HG02798 (cell line): Measurements from ENCODE around the gene CDH13.
A peak's percentile ranks its signal among the peaks of the same experiment; 100 is the strongest.

Experiments used
- ATAC-seq: cut with Tn5 transposase; IDR thresholded peaks from one replicate; pipeline ENCODE4 v1.9.1; 2021; ENCODE audit warnings: mild to moderate bottlenecking; ENCODE audit not compliant: unreplicated experiment, poor library complexity

CDH13 gene

DNA sequence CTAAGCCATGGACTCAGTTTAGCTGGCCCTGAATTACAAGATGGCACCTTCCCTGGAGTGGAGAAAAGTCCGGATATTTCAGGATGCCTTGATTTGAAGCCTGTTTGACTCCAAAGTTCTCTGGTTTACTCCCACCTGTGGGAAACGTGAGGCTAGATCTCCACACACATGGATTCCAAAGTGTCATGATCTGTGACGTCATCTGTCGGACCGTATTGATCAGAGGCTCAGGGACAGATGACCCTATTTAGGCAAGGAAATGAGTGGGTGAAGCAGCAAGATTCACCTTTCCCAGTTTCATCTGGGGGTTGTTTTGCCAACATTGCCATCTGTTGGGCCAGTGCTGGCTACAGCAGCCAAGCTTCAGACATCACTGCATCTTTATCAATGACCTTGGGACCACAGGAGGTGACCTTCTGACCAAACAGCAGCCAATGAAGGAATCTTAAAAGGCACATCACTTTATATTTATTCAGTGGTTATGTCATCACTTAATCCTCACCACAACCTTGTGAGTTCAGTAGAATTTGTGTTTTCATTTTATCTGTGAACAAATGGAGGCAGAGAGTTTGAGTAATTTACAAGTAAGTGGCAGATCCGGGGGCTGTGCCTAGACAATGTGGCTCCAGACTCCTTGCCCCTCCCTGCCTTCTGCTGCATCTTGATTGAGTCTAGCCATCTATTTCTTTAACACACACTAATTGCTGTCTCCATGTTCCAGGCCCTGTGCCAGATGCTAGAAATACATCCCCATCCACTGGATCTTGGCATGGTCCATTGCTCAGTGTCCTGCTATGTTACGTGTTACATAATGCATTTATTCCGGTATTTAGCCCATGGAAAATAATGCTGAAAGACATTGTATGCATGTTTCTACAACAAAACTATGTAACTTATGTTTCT, 1.5 kb upstream of the CDH13 start:
- no peak for ATAC-seq

DNA sequence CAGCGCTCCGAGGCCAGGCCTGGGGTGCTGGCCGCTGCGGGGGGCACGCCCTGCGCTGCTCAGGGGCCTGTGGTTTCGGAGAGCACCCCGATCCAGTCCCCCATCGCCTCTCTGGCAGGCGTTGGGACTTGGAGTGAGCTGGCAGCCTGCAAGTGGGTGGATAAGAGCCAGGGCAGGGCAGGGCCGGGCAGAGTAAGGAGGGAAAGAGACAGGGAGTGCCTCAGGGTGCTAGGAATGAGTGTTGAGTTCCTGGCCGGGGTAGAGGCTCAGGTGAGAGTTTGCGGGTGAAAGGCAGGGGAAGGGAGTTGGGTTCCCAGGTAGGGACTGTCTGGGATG, 1.3 kb downstream of the CDH13 start:
- ATAC-seq, result no peak

DNA sequence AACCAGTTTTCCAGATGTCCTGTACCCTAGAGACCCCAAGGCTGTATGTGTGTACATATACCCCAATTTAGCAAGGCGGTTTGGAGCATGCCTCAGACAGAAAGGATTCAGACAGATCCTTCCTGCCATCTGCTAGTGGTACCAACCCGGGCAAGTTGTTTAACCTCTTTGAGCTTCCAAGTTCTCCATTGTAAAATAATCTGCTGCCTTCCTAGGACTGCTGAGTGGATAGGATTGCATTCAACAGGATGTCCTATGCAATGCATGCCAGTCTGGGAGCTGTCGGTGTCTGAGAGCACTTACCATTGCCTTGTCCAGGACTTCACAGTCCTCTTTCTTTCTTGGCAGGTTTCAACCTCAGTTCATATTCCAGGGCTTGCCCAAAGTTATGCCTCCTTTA, 1.9 kb downstream of the CDH13 start:
- ATAC-seq, result no peak

DNA sequence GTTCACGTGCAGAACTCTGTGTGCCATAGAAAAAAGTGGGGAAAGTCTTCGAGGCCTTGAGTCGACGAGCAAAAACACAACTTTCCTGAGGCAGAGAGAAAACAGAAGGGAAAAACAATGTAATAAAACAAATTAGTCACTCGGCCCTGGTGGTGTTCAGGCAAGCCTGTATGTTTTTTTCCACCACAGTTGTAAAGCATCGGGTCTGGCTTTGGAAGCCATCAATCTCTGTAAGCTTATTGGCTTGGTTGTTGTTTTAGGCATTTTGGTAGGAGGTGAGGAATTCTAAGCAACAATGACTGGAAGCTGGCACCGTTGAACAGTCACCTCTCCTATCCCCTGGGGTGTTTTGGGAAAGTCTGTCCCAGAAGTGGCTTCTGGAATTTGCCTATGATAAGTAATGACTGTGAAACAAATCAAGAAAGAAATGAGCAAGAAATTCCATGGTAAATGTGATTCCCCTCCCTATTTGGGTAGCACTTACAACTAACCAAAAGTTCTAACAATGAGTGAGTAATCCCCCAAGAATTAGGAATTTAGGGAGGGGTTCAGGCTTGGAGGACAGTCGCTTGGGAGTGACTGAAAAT, 2.8 kb downstream of the CDH13 start:
- no peak for ATAC-seq

DNA sequence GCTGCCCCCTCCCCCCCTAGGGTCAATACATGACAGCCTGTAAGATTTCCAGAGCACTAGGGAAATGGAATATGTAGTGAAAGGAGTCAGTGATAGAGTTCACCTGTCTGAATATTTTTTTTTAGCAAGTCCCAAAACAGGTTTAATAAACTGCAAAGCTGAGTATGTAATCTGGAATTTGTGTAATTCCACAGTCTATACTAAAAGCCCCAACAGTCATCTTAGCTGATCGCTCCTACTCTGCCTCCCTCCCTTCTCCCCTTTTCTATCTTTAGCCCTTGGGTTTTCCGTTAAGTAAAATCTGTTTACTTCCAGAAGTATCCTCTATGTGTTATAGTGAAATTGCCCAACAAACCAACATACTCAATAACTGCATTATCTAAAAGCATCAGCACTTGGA, 3.5 kb downstream of the CDH13 start:
- no peak for ATAC-seq

DNA sequence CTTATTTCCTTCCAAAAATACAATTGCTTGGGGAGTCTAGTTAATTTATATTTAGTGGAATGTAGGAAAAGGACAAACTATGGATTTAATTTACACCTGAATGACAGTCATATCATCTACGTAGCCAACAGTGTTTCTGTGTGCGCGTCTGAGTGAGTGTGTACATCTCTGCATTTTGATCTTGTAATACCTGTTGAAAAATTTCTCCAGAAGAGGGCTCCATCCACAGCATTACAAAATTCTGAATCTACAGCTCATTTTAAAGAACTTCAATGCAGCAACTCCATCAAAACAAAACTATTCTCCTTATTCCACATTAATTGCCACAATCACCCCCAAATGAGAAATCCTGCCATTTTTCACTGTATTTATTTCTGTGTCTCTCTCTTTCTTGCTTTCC, 3.9 kb downstream of the CDH13 start:
- no peak for ATAC-seq

DNA sequence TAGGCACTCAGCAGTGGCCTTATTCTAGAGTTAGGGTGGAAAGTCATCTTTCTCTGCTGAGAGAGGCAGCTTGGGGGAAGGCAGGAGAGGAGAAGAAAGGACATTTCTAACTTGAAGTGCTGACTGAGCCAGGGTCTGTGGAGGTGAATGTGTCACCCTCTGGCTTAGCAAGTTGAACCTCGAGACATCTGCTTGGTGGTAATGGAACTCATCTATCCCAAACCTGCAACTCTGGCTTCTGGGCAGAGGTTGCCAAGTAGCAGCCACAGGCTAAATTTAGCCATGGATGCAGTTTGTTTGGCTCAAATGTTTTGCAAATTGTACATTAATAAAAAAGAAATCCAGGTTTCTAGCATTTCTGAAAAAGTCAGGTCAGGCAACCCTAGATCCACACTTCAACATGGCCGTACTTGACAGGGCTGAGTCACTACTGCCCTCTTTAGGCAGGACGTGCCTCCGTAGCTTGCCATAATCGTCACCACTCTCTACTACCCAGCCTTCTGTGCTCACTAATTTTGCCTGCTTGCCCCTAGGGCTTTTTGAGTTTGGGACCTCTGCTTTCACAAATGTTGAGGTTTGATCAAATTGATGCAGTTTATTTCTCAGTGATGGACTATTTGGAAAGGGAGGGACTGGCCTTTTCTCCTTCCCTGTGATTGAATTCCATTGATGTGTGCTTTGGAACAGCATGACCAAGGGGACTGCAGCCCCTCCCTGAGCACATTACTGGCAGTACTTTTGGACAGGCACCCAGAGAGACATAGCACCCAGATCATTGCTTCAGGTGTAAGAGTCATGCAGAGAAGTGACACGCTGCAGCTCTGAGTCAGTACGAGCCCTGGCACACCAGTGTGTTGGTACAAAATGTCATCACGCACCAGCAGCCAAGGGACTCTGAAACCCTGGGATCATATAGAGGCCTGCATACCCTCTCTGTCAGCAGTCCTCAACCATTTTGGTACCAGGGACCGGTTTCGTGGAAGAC, 5.2 kb downstream of the CDH13 start:
- no peak for ATAC-seq

DNA sequence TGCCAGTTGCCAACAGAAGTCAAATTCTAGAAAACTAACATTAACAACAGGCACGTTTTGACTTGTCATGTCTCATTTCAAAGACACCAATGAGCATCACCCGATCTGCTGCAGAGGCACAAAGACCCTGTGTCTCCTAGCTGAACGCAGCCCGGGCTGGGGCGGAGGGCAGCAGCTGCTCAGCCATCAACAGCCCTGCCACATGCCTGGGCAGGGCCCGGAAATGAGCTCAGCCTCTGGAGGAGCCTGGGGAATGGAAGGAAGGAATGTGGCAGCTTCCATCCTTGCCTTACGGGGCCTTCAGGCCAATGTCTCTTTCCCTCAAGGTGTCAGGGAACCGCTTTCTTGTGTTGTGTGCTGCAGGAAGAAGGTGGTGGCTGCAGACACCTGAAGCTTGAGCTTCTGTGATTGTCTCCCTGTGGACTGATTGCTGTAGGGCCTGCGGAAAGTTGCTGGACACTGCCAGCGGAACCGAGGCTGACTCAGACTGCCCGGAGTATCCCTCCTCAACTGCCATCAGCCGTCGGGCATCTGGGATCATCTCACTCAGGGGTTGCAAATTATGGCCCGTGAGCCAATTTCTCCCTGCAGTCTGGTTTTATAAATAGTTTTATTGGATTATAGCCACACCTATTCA, 7.3 kb downstream of the CDH13 start:
- no peak for ATAC-seq

DNA sequence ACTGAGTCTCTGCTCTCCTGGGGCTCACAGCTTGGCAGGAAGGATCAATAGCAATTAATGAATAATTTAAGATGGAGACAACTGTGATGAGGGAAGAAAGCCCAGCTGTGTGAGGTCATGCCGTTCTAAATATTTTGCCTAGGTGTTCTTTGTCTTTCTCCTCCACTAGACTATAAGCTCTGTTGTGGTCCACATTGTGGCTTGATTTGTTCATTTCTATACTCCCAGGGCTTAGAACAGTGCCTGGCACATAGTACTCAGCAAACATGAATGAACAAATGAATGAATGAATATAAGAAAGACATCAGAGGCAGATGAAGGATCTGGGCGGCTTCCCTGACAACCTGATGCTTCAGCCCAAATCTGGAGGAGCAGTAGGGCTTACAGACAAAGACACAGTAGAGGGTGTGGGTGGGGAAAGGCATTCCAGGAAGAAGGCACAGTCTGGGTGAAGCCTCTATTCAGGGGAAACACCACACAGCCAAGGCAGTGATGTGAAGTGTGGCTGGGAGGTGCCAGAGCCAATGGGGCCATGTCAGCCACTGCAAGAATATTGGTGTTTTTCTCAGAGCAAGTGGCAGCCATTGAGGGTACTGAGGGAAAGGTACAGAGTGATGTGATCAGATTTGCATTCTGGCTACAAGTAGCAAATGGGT, 8.3 kb downstream of the CDH13 start:
- no peak for ATAC-seq

DNA sequence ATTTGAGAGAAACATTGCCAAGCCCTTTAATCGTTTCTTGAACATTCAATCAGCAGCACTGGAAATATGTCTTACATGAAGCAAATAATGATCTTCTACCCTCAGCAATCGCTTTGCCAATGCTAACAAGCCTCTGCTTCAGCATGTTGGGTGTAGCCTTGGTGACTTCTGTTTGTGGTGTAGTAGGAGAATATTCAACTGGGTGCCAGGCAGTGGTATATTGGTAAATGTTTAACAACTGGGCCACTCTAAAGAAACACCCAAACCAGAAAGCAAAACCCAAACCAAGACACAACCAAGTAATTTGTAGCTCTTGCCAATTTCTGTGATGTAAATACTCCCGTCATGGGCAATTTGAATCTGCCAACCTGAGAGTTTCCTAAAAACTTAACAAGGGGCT, 9.7 kb downstream of the CDH13 start:
- ATAC-seq, result no peak

DNA sequence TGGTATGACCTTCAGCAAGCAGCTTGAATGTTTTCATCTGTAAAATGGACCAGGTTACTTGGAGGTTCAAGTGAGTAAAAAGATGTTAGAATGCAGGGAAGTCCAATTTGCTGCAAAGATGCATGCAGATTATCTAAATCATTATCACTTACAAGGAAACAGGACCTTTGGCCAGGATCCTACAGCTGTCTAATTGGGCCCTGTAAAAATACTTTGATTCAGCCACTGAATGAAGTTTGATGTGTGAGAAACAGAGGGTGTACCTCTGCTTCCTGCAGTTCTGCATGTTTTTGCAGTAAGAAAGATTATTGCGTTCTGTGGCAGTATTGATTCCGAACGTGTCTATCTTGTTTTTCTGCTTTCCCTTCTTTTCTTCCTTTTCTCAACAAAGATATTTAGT, 10.2 kb downstream of the CDH13 start:
- no peak for ATAC-seq

DNA sequence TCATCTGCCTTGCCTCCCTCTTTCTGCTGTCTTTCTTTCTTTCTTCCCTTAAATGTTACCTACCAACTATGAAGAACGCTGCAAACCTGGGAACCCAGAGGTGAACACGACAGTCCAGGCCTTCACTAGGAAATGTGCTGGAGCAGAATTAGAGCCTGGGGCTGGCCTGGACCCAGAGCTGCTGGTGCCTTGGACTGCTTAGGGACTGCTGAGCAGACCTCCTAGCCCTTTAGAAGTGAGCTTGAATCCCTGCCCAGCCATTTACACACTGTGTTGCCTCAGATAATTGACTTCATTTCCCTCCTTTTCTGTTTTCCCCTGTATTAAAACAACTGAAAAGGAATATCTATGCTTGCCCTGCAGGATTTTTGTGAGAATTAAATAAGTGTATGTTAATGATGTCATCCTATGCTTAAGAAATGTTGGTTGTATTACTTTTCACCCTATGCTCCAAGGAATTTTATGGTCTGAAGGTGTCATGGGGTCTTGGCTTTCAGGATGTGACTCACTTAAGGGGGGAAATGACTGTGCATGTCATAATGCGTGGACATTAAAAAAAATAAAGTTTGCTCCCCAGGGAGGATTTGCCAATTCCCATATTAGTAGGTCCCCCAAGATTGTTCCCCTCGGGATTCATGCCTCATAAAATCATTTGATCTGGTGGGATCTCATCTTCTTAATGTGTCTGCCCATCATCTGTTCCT, 11.5 kb downstream of the CDH13 start:
- no peak for ATAC-seq

DNA sequence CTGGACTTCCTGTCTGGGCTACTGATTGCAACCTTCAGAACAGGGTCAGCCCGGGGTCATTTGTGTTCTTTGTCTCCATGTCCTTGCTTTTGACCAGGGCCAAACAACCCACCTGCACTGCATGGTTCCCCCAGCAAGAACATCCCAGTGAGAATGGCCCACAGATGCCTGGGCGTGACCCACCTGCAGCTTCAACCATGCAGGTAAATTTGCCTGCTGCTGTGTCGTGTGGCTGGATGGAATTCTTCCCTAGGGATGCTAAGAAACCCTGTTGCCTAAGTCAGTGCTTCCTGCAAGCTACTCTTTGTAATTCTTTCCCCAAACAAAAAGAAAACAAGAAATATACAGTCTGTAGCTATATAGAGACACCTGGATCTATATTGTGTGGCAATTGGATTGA, 12.5 kb downstream of the CDH13 start:
- no peak for ATAC-seq

DNA sequence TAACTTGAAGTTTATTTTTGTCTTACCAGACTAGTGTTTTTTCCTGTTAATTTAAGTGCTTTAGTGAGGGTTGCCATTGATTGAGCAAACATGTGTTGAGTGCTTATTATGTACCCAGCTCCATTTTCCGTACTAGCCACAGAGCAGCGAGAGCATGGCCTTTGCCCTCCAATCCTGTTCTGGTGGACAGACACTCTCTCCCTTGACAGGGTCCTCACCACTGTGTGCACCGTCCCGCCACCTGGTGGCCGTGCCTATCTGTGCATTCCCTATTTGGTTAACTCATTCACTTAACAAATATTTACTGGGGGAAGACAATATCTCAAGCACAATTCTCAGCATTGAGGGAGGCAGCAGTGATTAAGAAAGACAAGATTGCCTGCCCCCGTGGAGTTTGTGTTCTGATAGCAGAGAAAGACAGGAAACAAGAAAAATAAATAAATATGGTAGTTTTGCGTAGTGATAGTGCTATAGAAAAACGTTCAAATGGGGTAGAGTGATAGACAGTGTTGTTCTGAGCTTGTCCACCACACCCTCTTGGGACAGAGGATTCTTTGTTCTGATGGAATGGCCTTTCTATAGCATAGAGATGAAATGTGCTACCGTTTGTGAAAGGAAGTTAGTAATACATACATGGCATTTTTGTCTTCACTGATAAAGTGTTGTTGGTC, 13.0 kb downstream of the CDH13 start:
- peak; percentile 63 for ATAC-seq

DNA sequence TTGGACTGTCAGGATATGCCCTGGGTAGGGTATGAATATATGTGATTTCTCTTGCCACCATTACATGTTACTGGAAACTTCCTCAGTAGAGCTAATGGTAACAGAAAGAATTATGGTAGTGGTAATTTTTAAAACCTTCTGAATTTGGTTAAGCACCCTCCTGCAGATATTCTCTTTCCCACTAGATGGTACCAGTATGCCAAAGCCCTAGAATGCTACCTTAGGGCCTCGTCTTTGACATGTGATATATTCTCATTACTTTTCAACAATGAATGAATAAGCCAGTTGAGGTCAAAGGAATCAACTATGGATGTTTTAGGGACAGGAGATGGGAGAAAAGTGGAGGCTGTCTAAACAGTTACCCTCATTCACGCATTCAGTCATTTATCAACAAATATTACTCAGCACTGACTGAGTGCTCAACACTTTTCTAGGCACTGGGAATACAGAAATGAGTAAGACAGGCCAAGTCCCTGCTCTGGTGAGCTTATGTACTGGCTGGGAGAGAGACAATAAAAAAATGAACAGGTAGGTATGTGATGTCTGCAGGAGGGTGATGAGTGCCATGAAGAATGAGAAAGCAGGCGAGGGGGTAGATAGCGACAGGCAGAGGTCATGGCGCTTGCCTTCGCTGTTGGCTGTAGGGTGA, 14.7 kb downstream of the CDH13 start:
- no peak for ATAC-seq

DNA sequence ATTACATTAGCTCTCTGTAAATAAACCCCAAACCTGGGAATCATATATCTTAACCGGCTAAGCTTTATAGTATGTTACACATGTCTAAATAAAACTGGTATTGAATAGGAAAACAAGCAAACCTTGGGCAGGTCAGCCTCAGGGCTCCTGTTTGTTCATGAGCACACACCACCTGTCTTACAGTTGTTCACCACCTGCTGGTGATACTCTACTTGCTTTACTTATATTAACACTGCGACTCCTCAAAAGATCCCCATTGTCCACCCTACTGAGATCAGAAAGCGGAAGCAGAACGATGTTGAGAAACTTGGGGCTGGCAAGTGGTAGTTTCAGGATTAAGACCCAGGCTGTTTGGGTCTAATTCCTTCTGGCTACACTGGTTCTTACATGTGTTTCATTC, 16.4 kb downstream of the CDH13 start:
- ATAC-seq, result no peak

DNA sequence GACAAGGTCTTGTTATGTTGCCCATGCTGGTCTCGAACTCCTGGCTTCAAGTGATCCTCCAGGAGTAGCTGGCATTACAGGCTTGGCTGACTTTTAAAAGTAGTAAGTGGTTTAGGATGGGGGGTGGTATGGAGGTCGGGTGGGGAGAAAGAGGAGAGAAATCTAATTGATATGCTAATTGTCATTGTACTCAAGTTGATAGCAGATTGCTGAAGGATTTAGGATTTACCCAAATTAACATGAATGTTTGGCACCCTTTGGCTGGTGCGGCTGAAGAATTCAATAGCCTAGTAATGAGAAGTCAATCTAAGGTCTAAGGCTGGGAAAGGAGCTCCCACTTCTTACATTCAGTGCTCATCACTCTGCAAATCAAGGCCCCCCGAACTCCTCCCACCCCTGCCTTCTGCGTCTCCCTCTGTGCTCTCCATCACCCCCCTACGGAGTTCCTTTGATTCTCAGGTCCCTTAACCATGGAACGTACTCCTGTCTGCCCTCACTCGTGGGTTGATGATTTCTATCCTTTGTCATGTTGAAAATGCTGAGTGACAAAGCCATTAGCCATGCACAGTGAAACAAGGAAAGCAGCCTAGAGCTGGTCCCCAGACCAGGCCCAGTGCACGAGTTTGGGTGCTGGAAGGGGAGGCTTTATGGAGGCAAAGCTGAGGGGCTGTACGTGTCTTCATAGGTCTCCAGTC, 17.3 kb downstream of the CDH13 start:
- no peak for ATAC-seq

DNA sequence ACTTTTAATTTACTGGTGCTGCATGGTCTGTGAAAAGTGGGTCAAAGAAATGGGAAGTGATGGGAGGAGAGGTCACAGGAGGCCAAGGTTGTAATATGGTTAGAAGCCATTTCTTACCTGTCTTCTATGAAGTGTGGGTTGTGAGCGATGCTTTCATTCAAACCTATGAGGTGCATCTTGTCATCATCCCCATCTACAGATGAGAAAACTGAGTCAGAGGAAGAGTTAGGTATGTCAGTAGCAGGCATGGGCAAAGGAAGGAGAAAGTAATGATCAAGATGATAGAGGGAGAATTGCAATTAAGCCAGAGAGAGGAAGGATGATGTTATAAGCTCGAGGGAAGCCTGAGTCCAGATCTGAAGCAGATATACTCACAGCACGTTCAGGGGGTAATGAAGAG, 19.7 kb downstream of the CDH13 start:
- no peak for ATAC-seq
